ENCODE data around the gene BCHE.

BCHE gene

DNA sequence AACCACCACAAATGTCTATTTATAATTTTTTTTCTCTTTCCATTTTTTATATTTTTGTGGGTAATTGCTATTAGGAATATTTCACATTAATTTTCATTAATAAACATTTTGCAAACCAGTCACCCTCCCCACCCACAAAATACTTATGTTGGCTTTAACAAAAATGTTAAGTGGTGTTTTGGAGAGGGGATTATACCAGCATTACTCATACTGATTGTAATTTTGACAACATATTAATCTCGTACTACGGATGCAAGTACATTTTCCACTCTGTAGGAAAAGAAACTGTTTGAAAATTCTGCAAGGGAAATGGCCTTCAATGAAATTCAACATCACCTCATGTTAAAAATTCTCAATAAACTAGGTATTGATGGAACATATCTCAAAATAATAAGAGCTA is 58.3 kb downstream of the BCHE start:
- CTCF ChIA-PET = no interaction called here
- POLR2A ChIA-PET = no interaction called here
- no peak overlapping the region for H3K27ac ChIP-seq (ENCODE audit: extremely low read depth, low read depth, low read length)
- H3K4me1 ChIP-seq (ENCODE audit: control insufficient read depth, insufficient read depth, low read length) = no peaks in the 10 kb centered on the region
- no peak overlapping the region for H3K4me3 ChIP-seq (ENCODE audit: low read depth, low read length)
- H3K36me3 ChIP-seq (ENCODE audit: control insufficient read depth in 2 of 2, insufficient read depth in 1 of 2, low read length in 2 of 2) = no peaks in the 10 kb centered on the region
- H3K9me3 ChIP-seq (ENCODE audit: control insufficient read depth, insufficient read depth, low read depth, low read length) = no peaks in the 10 kb centered on the region
- TF ChIP-seq ZNF266 (tag by site-specific recombination; IDR thresholded peaks at IDR 0.05; ENCODE audit: low read depth) = no peak
- no peak for TF ChIP-seq MEIS1 (CRISPR knock-in tag; IDR thresholded peaks at IDR 0.05; ENCODE audit: borderline replicate concordance)
- TF ChIP-seq ZNF549 (tag by site-specific recombination; IDR thresholded peaks at IDR 0.05) = no peak
- no peak for TF ChIP-seq ZNF426 (tag by site-specific recombination; IDR thresholded peaks at IDR 0.05)
- TF ChIP-seq IKZF3 (tag by site-specific recombination; IDR thresholded peaks at IDR 0.05) = no peak
- TF ChIP-seq, protein P1, sequence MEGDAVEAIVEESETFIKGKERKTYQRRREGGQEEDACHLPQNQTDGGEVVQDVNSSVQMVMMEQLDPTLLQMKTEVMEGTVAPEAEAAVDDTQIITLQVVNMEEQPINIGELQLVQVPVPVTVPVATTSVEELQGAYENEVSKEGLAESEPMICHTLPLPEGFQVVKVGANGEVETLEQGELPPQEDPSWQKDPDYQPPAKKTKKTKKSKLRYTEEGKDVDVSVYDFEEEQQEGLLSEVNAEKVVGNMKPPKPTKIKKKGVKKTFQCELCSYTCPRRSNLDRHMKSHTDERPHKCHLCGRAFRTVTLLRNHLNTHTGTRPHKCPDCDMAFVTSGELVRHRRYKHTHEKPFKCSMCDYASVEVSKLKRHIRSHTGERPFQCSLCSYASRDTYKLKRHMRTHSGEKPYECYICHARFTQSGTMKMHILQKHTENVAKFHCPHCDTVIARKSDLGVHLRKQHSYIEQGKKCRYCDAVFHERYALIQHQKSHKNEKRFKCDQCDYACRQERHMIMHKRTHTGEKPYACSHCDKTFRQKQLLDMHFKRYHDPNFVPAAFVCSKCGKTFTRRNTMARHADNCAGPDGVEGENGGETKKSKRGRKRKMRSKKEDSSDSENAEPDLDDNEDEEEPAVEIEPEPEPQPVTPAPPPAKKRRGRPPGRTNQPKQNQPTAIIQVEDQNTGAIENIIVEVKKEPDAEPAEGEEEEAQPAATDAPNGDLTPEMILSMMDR (tag by site-specific recombination; IDR thresholded peaks at IDR 0.05) = no peak
- no peak for TF ChIP-seq ZNF544 (tag by site-specific recombination; IDR thresholded peaks at IDR 0.05)
- no peak for TF ChIP-seq ZNF19 (tag by site-specific recombination; IDR thresholded peaks at IDR 0.05; ENCODE audit: low read depth)
- TF ChIP-seq ZNF248 (tag by site-specific recombination; IDR thresholded peaks at IDR 0.05) = no peak
- TF ChIP-seq, protein P2, sequence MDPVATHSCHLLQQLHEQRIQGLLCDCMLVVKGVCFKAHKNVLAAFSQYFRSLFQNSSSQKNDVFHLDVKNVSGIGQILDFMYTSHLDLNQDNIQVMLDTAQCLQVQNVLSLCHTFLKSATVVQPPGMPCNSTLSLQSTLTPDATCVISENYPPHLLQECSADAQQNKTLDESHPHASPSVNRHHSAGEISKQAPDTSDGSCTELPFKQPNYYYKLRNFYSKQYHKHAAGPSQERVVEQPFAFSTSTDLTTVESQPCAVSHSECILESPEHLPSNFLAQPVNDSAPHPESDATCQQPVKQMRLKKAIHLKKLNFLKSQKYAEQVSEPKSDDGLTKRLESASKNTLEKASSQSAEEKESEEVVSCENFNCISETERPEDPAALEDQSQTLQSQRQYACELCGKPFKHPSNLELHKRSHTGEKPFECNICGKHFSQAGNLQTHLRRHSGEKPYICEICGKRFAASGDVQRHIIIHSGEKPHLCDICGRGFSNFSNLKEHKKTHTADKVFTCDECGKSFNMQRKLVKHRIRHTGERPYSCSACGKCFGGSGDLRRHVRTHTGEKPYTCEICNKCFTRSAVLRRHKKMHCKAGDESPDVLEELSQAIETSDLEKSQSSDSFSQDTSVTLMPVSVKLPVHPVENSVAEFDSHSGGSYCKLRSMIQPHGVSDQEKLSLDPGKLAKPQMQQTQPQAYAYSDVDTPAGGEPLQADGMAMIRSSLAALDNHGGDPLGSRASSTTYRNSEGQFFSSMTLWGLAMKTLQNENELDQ (tag by site-specific recombination; IDR thresholded peaks at IDR 0.05; ENCODE audit: low read depth) = no peak
- TF ChIP-seq SP3 (tag by site-specific recombination; IDR thresholded peaks at IDR 0.05) = no peak
- TF ChIP-seq ZNF133 (tag by site-specific recombination; IDR thresholded peaks at IDR 0.05) = no peak
- no peak for TF ChIP-seq ZNF302 (tag by site-specific recombination; IDR thresholded peaks at IDR 0.05; ENCODE audit: low read depth)
- no peak for TF ChIP-seq OSR2 (tag by site-specific recombination; IDR thresholded peaks at IDR 0.05)
- no peak for TF ChIP-seq ZNF433 (tag by site-specific recombination; IDR thresholded peaks at IDR 0.05; ENCODE audit: low read depth)
- TF ChIP-seq MYNN (tag by site-specific recombination; IDR thresholded peaks at IDR 0.05; ENCODE audit: borderline replicate concordance) = no peak
- TF ChIP-seq, protein P3, sequence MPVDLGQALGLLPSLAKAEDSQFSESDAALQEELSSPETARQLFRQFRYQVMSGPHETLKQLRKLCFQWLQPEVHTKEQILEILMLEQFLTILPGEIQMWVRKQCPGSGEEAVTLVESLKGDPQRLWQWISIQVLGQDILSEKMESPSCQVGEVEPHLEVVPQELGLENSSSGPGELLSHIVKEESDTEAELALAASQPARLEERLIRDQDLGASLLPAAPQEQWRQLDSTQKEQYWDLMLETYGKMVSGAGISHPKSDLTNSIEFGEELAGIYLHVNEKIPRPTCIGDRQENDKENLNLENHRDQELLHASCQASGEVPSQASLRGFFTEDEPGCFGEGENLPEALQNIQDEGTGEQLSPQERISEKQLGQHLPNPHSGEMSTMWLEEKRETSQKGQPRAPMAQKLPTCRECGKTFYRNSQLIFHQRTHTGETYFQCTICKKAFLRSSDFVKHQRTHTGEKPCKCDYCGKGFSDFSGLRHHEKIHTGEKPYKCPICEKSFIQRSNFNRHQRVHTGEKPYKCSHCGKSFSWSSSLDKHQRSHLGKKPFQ (tag by site-specific recombination; IDR thresholded peaks at IDR 0.05) = no peak
- no peak for TF ChIP-seq ZNF791 (tag by site-specific recombination; IDR thresholded peaks at IDR 0.05)

DNA sequence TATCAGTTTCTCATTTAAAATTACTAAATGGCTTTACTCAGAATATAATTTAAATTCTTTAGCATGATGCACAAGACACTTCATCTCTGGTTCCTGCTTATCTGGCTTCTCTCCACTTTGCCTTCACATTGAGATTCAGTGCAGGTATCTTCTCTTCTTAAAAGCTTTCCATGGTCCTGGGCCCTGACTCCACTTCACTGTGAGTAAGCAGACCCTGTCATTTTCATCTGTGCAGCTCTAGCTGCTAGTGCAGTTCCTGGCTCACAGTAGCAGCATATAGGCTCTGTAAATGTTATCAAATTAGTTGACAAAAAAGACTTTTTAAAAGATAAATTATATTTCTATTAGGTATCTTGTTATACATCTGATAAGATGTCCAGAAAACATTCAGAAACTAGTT is 58.8 kb downstream of the BCHE start:
- no peaks in the 10 kb centered on the region for H3K9me3 ChIP-seq (ENCODE audit: control insufficient read depth, insufficient read depth, low read depth, low read length)
- POLR2A ChIA-PET = no interaction called here
- no peaks in the 10 kb centered on the region for H3K4me1 ChIP-seq (ENCODE audit: control insufficient read depth, insufficient read depth, low read length)
- CTCF ChIA-PET = no interaction called here
- H3K4me3 ChIP-seq (ENCODE audit: low read depth, low read length) = no peak overlapping the region
- H3K36me3 ChIP-seq (ENCODE audit: control insufficient read depth in 2 of 2, insufficient read depth in 1 of 2, low read length in 2 of 2) = no peaks in the 10 kb centered on the region
- TF ChIP-seq KLF16 (tag by site-specific recombination; IDR thresholded peaks at IDR 0.05) (no peak), ZFP69B (tag by site-specific recombination; IDR thresholded peaks at IDR 0.05) (no peak), ZNF132 (tag by site-specific recombination; IDR thresholded peaks at IDR 0.05; ENCODE audit: borderline replicate concordance) (no peak), ZNF341 (tag by site-specific recombination; IDR thresholded peaks at IDR 0.05; ENCODE audit: low read depth) (no peak), ZNF785 (tag by site-specific recombination; IDR thresholded peaks at IDR 0.05) (no peak), SP7 (tag by site-specific recombination; IDR thresholded peaks at IDR 0.05) (no peak), ZNF23 (tag by site-specific recombination; IDR thresholded peaks at IDR 0.05; ENCODE audit: borderline replicate concordance) (no peak), GLIS1 (tag by site-specific recombination; IDR thresholded peaks at IDR 0.05) (no peak), ZNF37A (tag by site-specific recombination; IDR thresholded peaks at IDR 0.05) (no peak), ZNF366 (tag by site-specific recombination; conservative IDR thresholded peaks at IDR 0.05) (no peak), ZNF658 (tag by site-specific recombination; IDR thresholded peaks at IDR 0.05) (no peak)
- H3K27ac ChIP-seq (ENCODE audit: extremely low read depth, low read depth, low read length) = no peak overlapping the region
